HepG2 (cell line): ENCODE data around the gene BIRC6. TPM values are rescaled to one million over a fixed set of nuclear protein-coding genes. Genes with fewer than 3 reads are reported as not detected.
A peak's percentile ranks its signal among the peaks of the same experiment; 100 is the strongest.
"Not testable (repeated sequence)": the region's sequence is repeated elsewhere in the genome, so short reads cannot be mapped to it uniquely, and the experiment has no call there.

Experiments used
- BRCA1 ChIP-seq: sonication (generic); formaldehyde crosslinking; IDR thresholded peaks from 2 replicates; pipeline ENCODE4 v1.4.0; 2020; ENCODE audit warnings: missing genetic modification reagents
- BRD4 ChIP-seq: sonication (generic); formaldehyde crosslinking; IDR thresholded peaks from 2 replicates; pipeline ENCODE4 v1.4.0; 2020; ENCODE audit warnings: missing genetic modification reagents
- ELF3 ChIP-seq: IDR thresholded peaks from 2 replicates; pipeline ENCODE4 v1.6.1; 2016; ENCODE audit warnings: missing genetic modification reagents, missing compliant biosample characterization
- FOXA3 ChIP-seq: IDR thresholded peaks from 2 replicates; pipeline ENCODE4 v1.6.1; 2016; ENCODE audit warnings: missing genetic modification reagents, missing compliant biosample characterization
- FOXP1 ChIP-seq, 2 experiments: fragments of 450-650 bp in 1 of 2; IDR thresholded peaks; 2 replicates each; pipeline ENCODE4 v1.6.1; 2017 to 2018; ENCODE audit warnings: antibody characterized with exemption in 1 of 2
- MEF2D ChIP-seq: sonication (generic); formaldehyde crosslinking; IDR thresholded peaks from 2 replicates; pipeline ENCODE4 v1.5.1; 2020; ENCODE audit warnings: mild to moderate bottlenecking, missing genetic modification reagents
- POLR2A ChIP-seq, 2 experiments: IDR thresholded peaks; 2 replicates each; pipeline ENCODE4 v1.6.1; 2011; ENCODE audit warnings: low read depth in 2 of 2, low read length in 2 of 2, mild to moderate bottlenecking in 1 of 2, moderate library complexity in 1 of 2; ENCODE audit not compliant: insufficient read depth in 1 of 2
- PPARG ChIP-seq: conservative IDR thresholded peaks from 2 replicates; pipeline ENCODE4 v1.6.1; 2016; ENCODE audit warnings: missing biosample characterization, missing genetic modification reagents
- SOX5 ChIP-seq: IDR thresholded peaks from 2 replicates; pipeline ENCODE4 v1.6.1; 2016; ENCODE audit warnings: borderline replicate concordance
- TFE3 ChIP-seq: IDR thresholded peaks from 2 replicates; pipeline ENCODE4 v1.6.1; 2016
- THRA ChIP-seq: sonication (generic); formaldehyde crosslinking; IDR thresholded peaks from 2 replicates; pipeline ENCODE4 v1.4.0; 2020; ENCODE audit warnings: missing genetic modification reagents, borderline replicate concordance
- ZBTB40 ChIP-seq, 2 experiments: fragments of 450-650 bp in 1 of 2; sonication (generic) in 1 of 2; formaldehyde crosslinking in 1 of 2; IDR thresholded peaks; 2 replicates each; pipeline versions ENCODE4 v1.6.1 to v1.8.0; 2016 to 2022; ENCODE audit warnings: antibody characterized with exemption in 1 of 2, mild to moderate bottlenecking in 1 of 2, missing genetic modification reagents in 1 of 2
- ZNF136 ChIP-seq: sonication (generic); formaldehyde crosslinking; IDR thresholded peaks from 2 replicates; pipeline ENCODE4 v1.8.1; 2022; ENCODE audit warnings: low read depth, mild to moderate bottlenecking, moderate library complexity, missing genetic modification reagents
- ZNF18 ChIP-seq: sonication (generic); formaldehyde crosslinking; IDR thresholded peaks from 2 replicates; pipeline ENCODE4 v1.8.0; 2022; ENCODE audit warnings: mild to moderate bottlenecking, missing genetic modification reagents; ENCODE audit not compliant: insufficient replicate concordance
- ZNF652 ChIP-seq: IDR thresholded peaks from 2 replicates; pipeline ENCODE4 v1.6.1; 2016; ENCODE audit warnings: low read depth, borderline replicate concordance
- polyA plus RNA-seq, 8 experiments: library from polyadenylated mRNA; depleted of rRNA in 3 of 8; stranded (reverse) in 7 of 8; unstranded in 1 of 8; fragments of >200 nt; fragmentation: Illumina TruSeq in 4 of 8; extraction: Trizol in 4 of 8; gene quantifications; 2 replicates each; pipeline versions ENCODE4 v1.2.1 to v1.2.3, GENCODE V29; 2011 to 2016; ENCODE audit warnings: low read depth in 4 of 8, missing spikeins in 1 of 8, mixed read lengths in 1 of 8; ENCODE audit not compliant: insufficient read depth in 1 of 8
- total RNA-seq, 5 experiments: library from RNA; depleted of rRNA; stranded (reverse); fragments of >200 nt; fragmentation: Illumina TruSeq; extraction: Trizol; gene quantifications; 2 replicates each; pipeline ENCODE4 v1.2.3, GENCODE V29; 2016; ENCODE audit warnings: low read depth in 1 of 5

BIRC6 gene
- total and polyA plus RNA-seq, 2 of the 13 experiments (the other 11 are each of a cell fraction or from before 2014, with no cell fraction given), result 65.6 to 120 TPM

GRCh38 chr2:32329180-32329980 lies 27.4 kb upstream of the BIRC6 start (continued):
- TF ChIP-seq ZNF652 (CRISPR knock-in tag), result 0 out of 2 replicates have a peak, but pooled peaks have one; percentile 13
- peak; percentile 98 for TF ChIP-seq FOXA3 (CRISPR knock-in tag)
- TF ChIP-seq ZNF18 (CRISPR knock-in tag), result peak; percentile 50
- TF ChIP-seq FOXP1 (IDR thresholded peaks at IDR 0.05), result peak; percentile 89
- TF ChIP-seq FOXP1 (CRISPR knock-in tag; IDR thresholded peaks at IDR 0.05), result peak; percentile 97
- TF ChIP-seq BRCA1 (CRISPR knock-in tag), result 0 out of 2 replicates have a peak, but pooled peaks have one; percentile 64
- peak; percentile 99 for TF ChIP-seq THRA (CRISPR knock-in tag)
- peak; percentile 100 for TF ChIP-seq ELF3 (CRISPR knock-in tag)
- TF ChIP-seq MEF2D, result peak; percentile 90
- TF ChIP-seq SOX5 (CRISPR knock-in tag), result peak; percentile 92
- TF ChIP-seq POLR2A (IDR thresholded peaks at IDR 0.05; ENCODE audit: insufficient read depth in 1 of 2, low read depth in 2 of 2, low read length in 2 of 2), result 0 out of 4 replicates have a peak, but pooled peaks of 1 of the 2 experiments have one; percentile 11
- peak; percentile 85 for TF ChIP-seq PPARG
- TF ChIP-seq ZNF136, result peak; percentile 38; the same call in 1 of the 2 replicates
- TF ChIP-seq TFE3 (CRISPR knock-in tag), result peak; percentile 74
- not testable (repeated sequence) for TF ChIP-seq ZBTB40 (IDR thresholded peaks at IDR 0.05)
- peak; percentile 36; the same call in 1 of the 2 replicates for TF ChIP-seq ZBTB40 (CRISPR knock-in tag; IDR thresholded peaks at IDR 0.05)
- peak; percentile 41; the same call in 1 of the 2 replicates for TF ChIP-seq BRD4 (CRISPR knock-in tag)
